Activated CD8-positive, alpha-beta memory T cell treated with anti-CD3 and anti-CD28 coated beads, Interleukin-2, amount 50 U/mL, for 1 hour (primary cell): ENCODE data around the gene ZNF23.

Experiments used
- DNase-seq: peaks from one replicate; pipeline ENCODE4 v3.0.0-alpha.2; 2020; ENCODE audit errors: extremely low read depth

The ZNF23 gene

GRCh38 chr16:71467810-71468209 is 5.8 kb upstream of the ZNF23 start:
- peak; percentile 4 for DNase-seq

GRCh38 chr16:71464231-71464630 is 2.2 kb upstream of the ZNF23 start:
- DNase-seq = no peak

- DNase-seq = no peak
Measured at GRCh38 chr16:71460941-71461340, 1.1 kb downstream of the ZNF23 start.

- DNase-seq = no peak
Measured at GRCh38 chr16:71460236-71460635, 1.8 kb downstream of the ZNF23 start.

- no peak for DNase-seq
Measured at GRCh38 chr16:71459510-71459909, 2.5 kb downstream of the ZNF23 start.

GRCh38 chr16:71456801-71457200 is 5.2 kb downstream of the ZNF23 start:
- DNase-seq = no peak

GRCh38 chr16:71453036-71453435 is 9.0 kb downstream of the ZNF23 start:
- DNase-seq = no peak

- no peak for DNase-seq
Measured at GRCh38 chr16:71449020-71449419, 13.0 kb downstream of the ZNF23 start.

GRCh38 chr16:71448274-71448866 is 13.7 kb downstream of the ZNF23 start:
- no peak for DNase-seq

GRCh38 chr16:71443714-71444113 is 18.3 kb downstream of the ZNF23 start:
- no peak for DNase-seq

GRCh38 chr16:71442051-71442440 is 20.0 kb downstream of the ZNF23 start, which contains the start of gene TLE7:
Gene TLE7, minus strand, starts transcription at chr16:71442054. Its CDS starts 8,730 bp downstream, at chr16:71433324.
- no peak for DNase-seq

GRCh38 chr16:71441348-71442050 is 20.5 kb downstream of the ZNF23 start:
- DNase-seq = no peak

- DNase-seq = no peak
Measured at GRCh38 chr16:71440669-71441347, 21.2 kb downstream of the ZNF23 start.

- DNase-seq = no peak
Measured at GRCh38 chr16:71439523-71439922, 22.5 kb downstream of the ZNF23 start.

- DNase-seq = no peak
Measured at GRCh38 chr16:71436473-71436872, 25.6 kb downstream of the ZNF23 start.

GRCh38 chr16:71432906-71433305 is 29.1 kb downstream of the ZNF23 start:
- DNase-seq = no peak

- no peak for DNase-seq
Measured at GRCh38 chr16:71431991-71432390, 30.1 kb downstream of the ZNF23 start.

GRCh38 chr16:71431176-71431575 is 30.9 kb downstream of the ZNF23 start:
- no peak for DNase-seq

GRCh38 chr16:71430744-71431143 is 31.3 kb downstream of the ZNF23 start:
- DNase-seq = no peak

- DNase-seq = no peak
Measured at GRCh38 chr16:71429581-71429980, 32.5 kb downstream of the ZNF23 start.

- DNase-seq = no peak
Measured at GRCh38 chr16:71428883-71429282, 33.2 kb downstream of the ZNF23 start.

- no peak for DNase-seq
Measured at GRCh38 chr16:71428385-71428784, 33.7 kb downstream of the ZNF23 start.
